GM21723 (cell line): Measurements from ENCODE around the gene LRGUK.
"Not testable (repeated sequence)": the region's sequence is repeated elsewhere in the genome, so short reads cannot be mapped to it uniquely, and the experiment has no call there.

Experiments used
- ATAC-seq: cut with Tn5 transposase; IDR thresholded peaks from one replicate; pipeline ENCODE4 v1.9.1; 2021; ENCODE audit warnings: mild to moderate bottlenecking, moderate library complexity; ENCODE audit not compliant: unreplicated experiment

LRGUK gene

GRCh38 chr7:134186027-134186426, 58.9 kb downstream of the LRGUK start:
- ATAC-seq = no peak

GRCh38 chr7:134186801-134187200, 59.7 kb downstream of the LRGUK start:
- no peak for ATAC-seq

GRCh38 chr7:134187893-134188292, 60.8 kb downstream of the LRGUK start:
- no peak for ATAC-seq

GRCh38 chr7:134188311-134188710, 61.2 kb downstream of the LRGUK start:
- no peak for ATAC-seq

GRCh38 chr7:134189559-134189958, 62.4 kb downstream of the LRGUK start:
- no peak for ATAC-seq

- no peak for ATAC-seq
Measured at GRCh38 chr7:134191876-134192275, 64.7 kb downstream of the LRGUK start.

GRCh38 chr7:134193240-134193639, 66.1 kb downstream of the LRGUK start:
- ATAC-seq = no peak

GRCh38 chr7:134195252-134195651, 68.1 kb downstream of the LRGUK start:
- no peak for ATAC-seq

- ATAC-seq = no peak
Measured at GRCh38 chr7:134196439-134196838, 69.3 kb downstream of the LRGUK start.

- no peak for ATAC-seq
Measured at GRCh38 chr7:134197345-134197744, 70.2 kb downstream of the LRGUK start.

GRCh38 chr7:134200970-134201369, 73.8 kb downstream of the LRGUK start:
- no peak for ATAC-seq

- no peak for ATAC-seq
Measured at GRCh38 chr7:134201569-134202261, 74.6 kb downstream of the LRGUK start.

- ATAC-seq = no peak
Measured at GRCh38 chr7:134203186-134203889, 76.2 kb downstream of the LRGUK start.

GRCh38 chr7:134209322-134210015, 82.3 kb downstream of the LRGUK start:
- no peak for ATAC-seq

GRCh38 chr7:134210227-134210626, 83.1 kb downstream of the LRGUK start:
- ATAC-seq = no peak

- ATAC-seq = no peak
Measured at GRCh38 chr7:134210976-134211663, 84.0 kb downstream of the LRGUK start.

GRCh38 chr7:134211817-134212216, 84.7 kb downstream of the LRGUK start:
- no peak for ATAC-seq

GRCh38 chr7:134212576-134213546, 85.7 kb downstream of the LRGUK start:
- no peak for ATAC-seq

- ATAC-seq = no peak
Measured at GRCh38 chr7:134220236-134220635, 93.1 kb downstream of the LRGUK start.

- ATAC-seq = not testable (repeated sequence)
Measured at GRCh38 chr7:134231296-134231695, 104.2 kb downstream of the LRGUK start.
